Measurements from ENCODE around the gene BMS1.

DNA sequence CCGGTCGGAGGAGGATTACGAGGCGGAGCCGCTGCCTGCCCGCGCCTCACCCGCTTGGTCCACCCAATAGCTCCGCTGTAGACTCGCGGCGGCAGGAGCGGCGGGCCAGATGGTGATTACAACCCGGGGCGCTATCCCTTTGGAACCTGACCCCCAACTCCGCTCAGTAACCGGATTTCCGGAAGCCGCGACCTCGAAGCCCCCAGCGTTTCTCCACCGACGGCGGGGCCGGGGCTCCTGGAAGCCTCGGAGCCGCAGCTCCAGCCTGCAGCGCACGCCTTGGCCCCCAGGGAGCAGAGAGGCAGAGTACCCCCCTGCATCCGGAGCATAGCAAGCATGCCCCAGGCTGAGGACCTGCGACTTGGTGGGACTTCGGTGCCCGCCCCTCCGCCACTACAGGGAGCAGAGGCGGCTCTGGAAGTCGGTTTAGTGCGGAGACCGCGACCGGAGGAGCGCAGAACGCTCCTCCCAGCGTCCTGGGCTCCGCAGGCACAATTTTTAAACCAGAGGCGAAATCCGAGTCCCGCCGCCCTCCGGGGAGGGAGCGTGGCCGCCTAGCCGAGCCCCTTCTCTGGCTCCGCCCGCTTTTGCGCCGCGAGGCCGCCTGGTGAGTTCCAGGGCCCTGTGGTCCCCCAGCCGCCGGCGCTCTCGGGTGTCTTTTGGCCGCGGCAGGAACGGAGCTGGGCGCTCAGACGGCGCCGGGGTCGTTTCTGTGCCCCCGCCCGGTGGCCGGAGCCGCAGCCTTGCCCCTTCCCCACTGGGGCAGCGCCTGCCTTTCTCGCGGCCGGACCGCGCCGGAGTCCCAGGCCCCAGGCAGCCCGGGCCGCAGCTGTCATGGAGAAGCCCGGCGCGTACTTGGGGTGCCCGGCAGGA, 28.2 kb upstream of the BMS1 start:
- TF ChIP-seq, protein P1, sequence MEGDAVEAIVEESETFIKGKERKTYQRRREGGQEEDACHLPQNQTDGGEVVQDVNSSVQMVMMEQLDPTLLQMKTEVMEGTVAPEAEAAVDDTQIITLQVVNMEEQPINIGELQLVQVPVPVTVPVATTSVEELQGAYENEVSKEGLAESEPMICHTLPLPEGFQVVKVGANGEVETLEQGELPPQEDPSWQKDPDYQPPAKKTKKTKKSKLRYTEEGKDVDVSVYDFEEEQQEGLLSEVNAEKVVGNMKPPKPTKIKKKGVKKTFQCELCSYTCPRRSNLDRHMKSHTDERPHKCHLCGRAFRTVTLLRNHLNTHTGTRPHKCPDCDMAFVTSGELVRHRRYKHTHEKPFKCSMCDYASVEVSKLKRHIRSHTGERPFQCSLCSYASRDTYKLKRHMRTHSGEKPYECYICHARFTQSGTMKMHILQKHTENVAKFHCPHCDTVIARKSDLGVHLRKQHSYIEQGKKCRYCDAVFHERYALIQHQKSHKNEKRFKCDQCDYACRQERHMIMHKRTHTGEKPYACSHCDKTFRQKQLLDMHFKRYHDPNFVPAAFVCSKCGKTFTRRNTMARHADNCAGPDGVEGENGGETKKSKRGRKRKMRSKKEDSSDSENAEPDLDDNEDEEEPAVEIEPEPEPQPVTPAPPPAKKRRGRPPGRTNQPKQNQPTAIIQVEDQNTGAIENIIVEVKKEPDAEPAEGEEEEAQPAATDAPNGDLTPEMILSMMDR (IDR thresholded peaks at IDR 0.05; ENCODE audit: low read length) = no peak
- no peak for TF ChIP-seq EZH2 (IDR thresholded peaks at IDR 0.05; ENCODE audit: borderline replicate concordance, low read length)

Data from OCI-LY1 (cell line).